A549 (cell line): ENCODE measurements around the gene RGS6. TPM values are rescaled to one million over a fixed set of nuclear protein-coding genes. Genes with fewer than 3 reads are reported as not detected.

Experiments used
- ATAC-seq, 2 experiments: fragments of 200-7000 bp in 1 of 2; fragments of >200 bp in 1 of 2; cut with Nextera tagmentation in 1 of 2; cut with Tn5 transposase in 1 of 2; 3 replicates each; pipeline versions ENCODE4 v1.8.0 to v1.9.1; 2018 to 2020; ENCODE audit warnings: mild to moderate bottlenecking in 1 of 2, moderate library complexity in 1 of 2
- CTCF ChIA-PET: fragments of 300-600 bp; sonication (Branson Sonifier 250); formaldehyde crosslinking; extraction: SDS; loops from one replicate; lab custom pipeline; 2021; ENCODE audit warnings: antibody characterized with exemption, inconsistent platforms; lab: Yijun Ruan, JAX
- POLR2A ChIA-PET: fragments of 350-600 bp; formaldehyde crosslinking; extraction: SDS; loops from one replicate; lab custom pipeline; 2021; ENCODE audit warnings: antibody characterized with exemption, inconsistent platforms; lab: Yijun Ruan, JAX
- DNase-seq, 2 experiments: peaks; one replicate each; pipeline versions ENCODE4 v3.0.0 to v3.0.0-alpha.2; 2011 to 2016; ENCODE audit warnings: low read depth in 1 of 2, low spot score in 1 of 2
- FAIRE-seq: peaks from 2 replicates; lab custom pipeline; 2011; peaks lifted over from hg19 to GRCh38; lab: Jason Lieb, UNC
- H3K27ac ChIP-seq, 2 experiments: fragments of >200 bp; sonication (Bioruptor Twin); formaldehyde crosslinking; 3 replicates each; pipeline ENCODE4 v1.5.1; 2016 to 2017
- H3K4me1 ChIP-seq: fragments of >200 bp; sonication (Bioruptor Twin); formaldehyde crosslinking; 3 replicates; pipeline ENCODE4 v1.6.1; 2016
- H3K4me2 ChIP-seq: fragments of >200 bp; sonication (Bioruptor Twin); formaldehyde crosslinking; 3 replicates; pipeline ENCODE4 v1.6.1; 2016
- H3K4me3 ChIP-seq: fragments of >200 bp; sonication (Bioruptor Twin); formaldehyde crosslinking; 3 replicates; pipeline ENCODE4 v1.5.1; 2016
- H3K9me3 ChIP-seq: fragments of >200 bp; sonication (Bioruptor Twin); formaldehyde crosslinking; 3 replicates; pipeline ENCODE4 v1.6.1; 2016
- CEBPB ChIP-seq, 2 experiments: fragments of >200 bp in 1 of 2; sonication (Bioruptor Twin) in 1 of 2; formaldehyde crosslinking in 1 of 2; IDR thresholded peaks; 2 replicates each; pipeline ENCODE4 v1.6.1; 2012 to 2016
- CHD2 ChIP-seq: fragments of 150-350 bp; IDR thresholded peaks from 2 replicates; pipeline ENCODE4 v1.6.1; 2014; ENCODE audit warnings: low read length; ENCODE audit not compliant: partially characterized antibody
- ESRRA ChIP-seq: fragments of 150-350 bp; IDR thresholded peaks from 2 replicates; pipeline ENCODE4 v1.6.1; 2014; ENCODE audit warnings: mild to moderate bottlenecking, low read length, borderline replicate concordance
- FOSB ChIP-seq: fragments of 250-450 bp; sonication (Bioruptor Pico); IDR thresholded peaks from 2 replicates; pipeline ENCODE4 v1.5.0; 2020; ENCODE audit warnings: mild to moderate bottlenecking, moderate library complexity
- FOSL2 ChIP-seq, 2 experiments: fragments of 450-650 bp in 1 of 2; fragments of >200 bp in 1 of 2; sonication (Bioruptor Twin) in 1 of 2; formaldehyde crosslinking; IDR thresholded peaks; 2 replicates each; pipeline versions ENCODE4 v1.5.0 to v1.6.1; 2016 to 2020; ENCODE audit warnings: mild to moderate bottlenecking in 1 of 2, moderate library complexity in 1 of 2
- FOXS1 ChIP-seq: fragments of 250-450 bp; sonication (Bioruptor Pico); IDR thresholded peaks from 2 replicates; pipeline ENCODE4 v1.5.0; 2020; ENCODE audit warnings: mild to moderate bottlenecking, moderate library complexity
- GATA3 ChIP-seq: IDR thresholded peaks from 2 replicates; pipeline ENCODE4 v1.6.1; 2012; ENCODE audit warnings: borderline replicate concordance
- HDAC2 ChIP-seq: fragments of 200-600 bp; sonication (generic); IDR thresholded peaks from 2 replicates; pipeline ENCODE4 v1.6.1; 2016
- HES2 ChIP-seq: fragments of >200 bp; sonication (Bioruptor Twin); formaldehyde crosslinking; IDR thresholded peaks from 2 replicates; pipeline ENCODE4 v1.6.1; 2016
- HEYL ChIP-seq: fragments of 250-450 bp; sonication (Bioruptor Pico); IDR thresholded peaks from 2 replicates; pipeline ENCODE4 v1.8.0; 2021; ENCODE audit warnings: mild to moderate bottlenecking, moderate library complexity
- HOXA7 ChIP-seq: fragments of 250-450 bp; sonication (Bioruptor Pico); IDR thresholded peaks from 2 replicates; pipeline ENCODE4 v1.5.0; 2020; ENCODE audit warnings: mild to moderate bottlenecking, moderate library complexity
- JUN ChIP-seq, 2 experiments: fragments of >200 bp; sonication (Bioruptor Twin); formaldehyde crosslinking; IDR thresholded peaks; 2 replicates in 1 of 2; 3 replicates in 1 of 2; pipeline ENCODE4 v1.6.1; 2016 to 2017
- JUNB ChIP-seq: fragments of >200 bp; sonication (Bioruptor Twin); formaldehyde crosslinking; IDR thresholded peaks from 2 replicates; pipeline ENCODE4 v1.6.1; 2016
- KDM5A ChIP-seq: fragments of 200-600 bp; sonication (generic); IDR thresholded peaks from 2 replicates; pipeline ENCODE4 v1.6.1; 2016; ENCODE audit warnings: antibody characterized with exemption, mild to moderate bottlenecking
- MAZ ChIP-seq: fragments of 150-350 bp; IDR thresholded peaks from 2 replicates; pipeline ENCODE4 v1.6.1; 2014; ENCODE audit warnings: antibody characterized with exemption, low read depth, low read length, borderline replicate concordance
- NFE2L2 ChIP-seq: fragments of 150-350 bp; conservative IDR thresholded peaks from 2 replicates; pipeline ENCODE4 v1.6.1; 2014; ENCODE audit warnings: low read length
- POLR2AphosphoS2 ChIP-seq: conservative IDR thresholded peaks from 2 replicates; pipeline ENCODE4 v1.6.1; 2012; ENCODE audit warnings: low read length, improper control_type of control experiment, inconsistent platforms
- RAD21 ChIP-seq, 2 experiments: fragments of >200 bp in 1 of 2; sonication (Bioruptor Twin) in 1 of 2; formaldehyde crosslinking in 1 of 2; IDR thresholded peaks in 1 of 2; conservative IDR thresholded peaks in 1 of 2; 2 replicates in 1 of 2; 3 replicates in 1 of 2; pipeline ENCODE4 v1.6.1; 2012 to 2018; ENCODE audit warnings: inconsistent platforms in 1 of 2
- RCOR1 ChIP-seq: fragments of 150-350 bp; IDR thresholded peaks from 2 replicates; pipeline ENCODE4 v1.6.1; 2014; ENCODE audit warnings: antibody characterized with exemption, low read length, low read depth
- RNF2 ChIP-seq: fragments of 200-600 bp; sonication (generic); IDR thresholded peaks from 2 replicates; pipeline ENCODE4 v1.6.1; 2016; ENCODE audit warnings: low read depth, mild to moderate bottlenecking, antibody characterized with exemption, moderate library complexity, borderline replicate concordance
- TP53 ChIP-seq: fragments of 250-450 bp; sonication (Bioruptor Pico); IDR thresholded peaks from 2 replicates; pipeline ENCODE4 v1.5.0; 2021; ENCODE audit warnings: mild to moderate bottlenecking, moderate library complexity
- USF2 ChIP-seq: fragments of 450-650 bp; IDR thresholded peaks from 2 replicates; pipeline ENCODE4 v1.6.1; 2014; ENCODE audit warnings: antibody characterized with exemption
- ZFP36 ChIP-seq: fragments of 450-650 bp; IDR thresholded peaks from 2 replicates; pipeline ENCODE4 v1.6.1; 2014; ENCODE audit warnings: borderline replicate concordance; ENCODE audit not compliant: partially characterized antibody
- WGBS: methylation state at CpG from one replicate; pipeline ENCODE4 v1.1.6; 2017; ENCODE audit errors: missing lambda C conversion rate; 5-methylcytosine and 5-hydroxymethylcytosine counted together
- polyA plus RNA-seq, 4 experiments: library from polyadenylated mRNA; depleted of rRNA in 3 of 4; stranded (reverse); fragments of >200 nt; fragmentation: RNase III in 1 of 4; extraction: RNeasy Plus Mini Kit Qiagen cat#74134 plus additional on column Dnase treatment in 1 of 4; gene quantifications; 2 replicates in 3 of 4; 3 replicates in 1 of 4; pipeline ENCODE4 v1.2.3, GENCODE V29; 2011 to 2017
- TF ChIP-seq, protein P1 (sequence below): fragments of 250-450 bp; sonication (Bioruptor Pico); IDR thresholded peaks from 2 replicates; pipeline ENCODE4 v1.5.0; 2021; ENCODE audit warnings: mild to moderate bottlenecking, moderate library complexity, borderline replicate concordance

The RGS6 gene
- polyA plus RNA-seq, 2 of the 4 experiments (the other 2 are of a cell fraction), result not detected

GRCh38 chr14:72609205-72609916, 677.1 kb downstream of the RGS6 start (continued):
- TF ChIP-seq NFE2L2, result no peak

DNA sequence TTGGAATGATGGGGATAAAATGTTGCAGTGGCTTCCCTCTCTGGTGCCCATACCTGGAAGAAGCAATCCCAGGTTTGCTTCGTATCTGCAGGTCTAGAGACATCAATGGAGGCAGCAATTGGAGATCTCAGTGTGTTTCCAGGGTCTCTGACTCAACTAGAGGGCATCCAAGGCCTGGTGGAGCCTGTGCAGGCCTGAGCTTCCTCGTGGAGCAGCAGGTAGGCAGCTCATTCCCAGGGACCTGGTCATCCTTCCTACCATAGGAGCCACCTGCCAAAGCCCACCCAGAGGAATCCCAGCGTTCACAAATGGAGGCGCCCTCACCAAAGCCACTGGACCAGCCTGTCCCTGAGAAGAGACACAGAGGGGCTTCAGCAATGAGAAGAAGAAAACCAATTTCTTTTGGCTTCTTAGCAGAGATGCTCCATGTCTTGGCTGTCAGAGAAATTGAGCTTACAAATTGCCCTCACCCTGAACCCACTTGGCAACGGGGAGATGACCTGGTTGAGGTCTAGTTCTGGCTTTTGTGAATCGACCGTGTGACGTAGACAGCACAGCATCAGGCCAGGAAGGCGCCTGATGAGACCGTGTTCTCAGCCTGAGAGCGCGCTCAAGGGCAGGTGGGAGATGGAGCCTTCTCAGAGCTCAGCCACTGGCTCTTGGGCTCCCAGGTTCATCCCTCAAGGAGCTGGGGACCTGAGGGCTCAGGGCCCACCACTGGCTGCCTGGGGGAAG, 678.0 kb downstream of the RGS6 start:
- WGBS, result 77% methylated on average over 11 of the region's 12 CpGs
- CTCF ChIA-PET, result interaction anchor here (0.9 to 1.4 kb wide), 3 partner anchors 12 to 56 kb away, joined by 3 to 4 read pairs (median 3); no protein-coding TSS in a partner anchor
- Histone ChIP-seq H3K4me3 (no peak overlapping the region), H3K4me2 (no peak overlapping the region), H3K27ac (peak overlapping the region in 1 of 2 experiments; percentile 82; a peak in 2 of 6 replicates), H3K9me3 (no peaks in the 10 kb centered on the region), H3K4me1 (peaks cover 19% of the 10 kb centered on the region)
- TF ChIP-seq MAZ (no peak), HEYL (CRISPR knock-in tag) (no peak), CEBPB (IDR thresholded peaks at IDR 0.05) (no peak), JUNB (no peak), RCOR1 (no peak), JUN (IDR thresholded peaks at IDR 0.05) (no peak), HES2 (no peak), GATA3 (no peak), HDAC2 (no peak)
- TF ChIP-seq, protein P1, sequence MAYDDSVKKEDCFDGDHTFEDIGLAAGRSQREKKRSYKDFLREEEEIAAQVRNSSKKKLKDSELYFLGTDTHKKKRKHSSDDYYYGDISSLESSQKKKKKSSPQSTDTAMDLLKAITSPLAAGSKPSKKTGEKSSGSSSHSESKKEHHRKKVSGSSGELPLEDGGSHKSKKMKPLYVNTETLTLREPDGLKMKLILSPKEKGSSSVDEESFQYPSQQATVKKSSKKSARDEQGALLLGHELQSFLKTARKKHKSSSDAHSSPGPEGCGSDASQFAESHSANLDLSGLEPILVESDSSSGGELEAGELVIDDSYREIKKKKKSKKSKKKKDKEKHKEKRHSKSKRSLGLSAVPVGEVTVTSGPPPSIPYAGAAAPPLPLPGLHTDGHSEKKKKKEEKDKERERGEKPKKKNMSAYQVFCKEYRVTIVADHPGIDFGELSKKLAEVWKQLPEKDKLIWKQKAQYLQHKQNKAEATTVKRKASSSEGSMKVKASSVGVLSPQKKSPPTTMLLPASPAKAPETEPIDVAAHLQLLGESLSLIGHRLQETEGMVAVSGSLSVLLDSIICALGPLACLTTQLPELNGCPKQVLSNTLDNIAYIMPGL (CRISPR knock-in tag), result no peak
- ATAC-seq (no peak), FAIRE-seq (no peak), DNase-seq (no peak)
- POLR2A ChIA-PET, result no interaction called here

DNA sequence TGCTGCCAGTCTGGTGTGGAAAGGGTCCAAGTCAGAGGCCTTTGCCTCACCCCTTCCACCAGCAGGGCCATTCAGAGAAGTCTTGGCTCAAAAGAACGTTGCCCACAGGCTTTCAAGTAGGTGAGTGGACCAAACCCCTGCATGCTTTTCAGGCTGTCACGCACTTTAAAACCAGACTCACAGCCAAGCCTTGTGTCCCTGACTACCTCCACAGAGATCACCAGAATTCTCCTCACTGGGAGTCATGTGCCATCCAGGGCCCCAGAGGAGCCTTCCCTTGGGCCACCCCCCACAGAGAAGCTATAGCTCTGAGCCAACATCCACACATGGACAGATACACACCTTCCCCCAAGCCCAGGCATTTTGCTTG, 678.6 kb downstream of the RGS6 start:
- H3K4me3 ChIP-seq, result no peak overlapping the region

More for the DNA sequence above, 678.6 kb downstream of the RGS6 start:
- ATAC-seq (no peak), DNase-seq (no peak), FAIRE-seq (no peak)
- Histone ChIP-seq H3K27ac (no peak overlapping the region; a peak in 1 of 6 replicates), H3K9me3 (no peaks in the 10 kb centered on the region), H3K4me1 (peaks cover 19% of the 10 kb centered on the region), H3K4me2 (no peak overlapping the region)
- TF ChIP-seq ZFP36, result no peak
- no peak for TF ChIP-seq HEYL (CRISPR knock-in tag)
- TF ChIP-seq FOSL2 (IDR thresholded peaks at IDR 0.05), result no peak
- no peak for TF ChIP-seq FOSL2 (CRISPR knock-in tag; IDR thresholded peaks at IDR 0.05)
- TF ChIP-seq GATA3, result no peak
- TF ChIP-seq JUNB, result no peak
- TF ChIP-seq CHD2, result no peak
- no peak for TF ChIP-seq KDM5A
- no peak for TF ChIP-seq ESRRA
- no peak for TF ChIP-seq HOXA7 (CRISPR knock-in tag)
- no peak for TF ChIP-seq FOSB (CRISPR knock-in tag)
- no peak for TF ChIP-seq POLR2AphosphoS2
- no peak for TF ChIP-seq RNF2
- TF ChIP-seq TP53 (CRISPR knock-in tag), result no peak
- TF ChIP-seq RAD21 (conservative IDR thresholded peaks at IDR 0.05 in 1 of 2, IDR thresholded peaks at IDR 0.05 in 1 of 2), result no peak
- TF ChIP-seq FOXS1 (CRISPR knock-in tag), result no peak
- TF ChIP-seq HES2, result no peak
- no peak for TF ChIP-seq USF2
- POLR2A ChIA-PET, result no interaction called here
- CTCF ChIA-PET, result interaction anchor here (1.4 kb wide), 1 partner anchor 12 kb away, joined by 3 read pairs; no protein-coding TSS in a partner anchor
- WGBS, result 67% methylated on average over 2 of the region's 2 CpGs
